Esophagus muscularis mucosa (tissue), 4 donors: ENCODE measurements around the gene HLA-DQB2. TPM values are rescaled to one million over a fixed set of nuclear protein-coding genes. Genes with fewer than 3 reads are reported as not detected.
"Not testable (repeated sequence)": the region's sequence is repeated elsewhere in the genome, so short reads cannot be mapped to it uniquely, and the experiment has no call there.

Experiments used
- DNase-seq: peaks from one replicate; pipeline ENCODE4 v3.0.0-alpha.2; 2017; ENCODE audit errors: extremely low spot score
- H3K27ac ChIP-seq, 4 donors: fragments of 200-600 bp; sonication (generic); replicated peaks in 1 of 4; 1 replicate in 3 of 4; 2 replicates in 1 of 4; pipeline ENCODE4 v1.5.1; 2016 to 2019; ENCODE audit warnings: mild to moderate bottlenecking in 1 of 4
- H3K27me3 ChIP-seq, 4 donors: fragments of 200-600 bp; sonication (generic); one replicate each; pipeline versions ENCODE4 v1.5.1 to v1.6.0; 2016 to 2019
- H3K36me3 ChIP-seq, 4 donors: fragments of 200-600 bp; sonication (generic); one replicate each; pipeline ENCODE4 v1.5.1; 2016 to 2019
- H3K4me1 ChIP-seq, 4 donors: fragments of 200-600 bp; sonication (generic); one replicate each; pipeline ENCODE4 v1.5.1; 2016 to 2019
- H3K4me3 ChIP-seq, 4 donors: fragments of 200-600 bp; sonication (generic); 1 replicate in 2 of 4; 2 replicates in 2 of 4; pipeline ENCODE4 v1.5.1; 2016 to 2019; ENCODE audit warnings: mild to moderate bottlenecking in 4 of 4, moderate library complexity in 1 of 4
- H3K9me3 ChIP-seq, 4 donors: fragments of 200-600 bp; sonication (generic); 1 replicate in 3 of 4; 2 replicates in 1 of 4; pipeline ENCODE4 v1.5.1; 2016 to 2019
- CTCF ChIP-seq, 3 experiments: fragments of 200-600 bp in 2 of 3; fragments of 450-650 bp in 1 of 3; sonication (generic) in 2 of 3; IDR thresholded peaks; one replicate each; pipeline ENCODE4 v1.5.1; 2017 to 2019; ENCODE audit warnings: antibody characterized with exemption in 3 of 3, mild to moderate bottlenecking in 2 of 3, moderate library complexity in 1 of 3
- EP300 ChIP-seq: sonication (generic); formaldehyde crosslinking; IDR thresholded peaks from one replicate; pipeline ENCODE4 v1.6.1; 2017; ENCODE audit warnings: antibody characterized with exemption
- POLR2A ChIP-seq: fragments of 450-650 bp; IDR thresholded peaks from one replicate; pipeline ENCODE4 v1.6.1; 2017; ENCODE audit warnings: antibody characterized with exemption, moderate library complexity, mild to moderate bottlenecking, low read depth
- POLR2AphosphoS5 ChIP-seq, 2 donors: sonication (generic); formaldehyde crosslinking; IDR thresholded peaks; one replicate each; pipeline ENCODE4 v1.6.1; 2017; ENCODE audit warnings: antibody characterized with exemption in 2 of 2
- WGBS: methylation state at CpG from one replicate; pipeline ENCODE4 v1.1.5; 2018; 5-methylcytosine and 5-hydroxymethylcytosine counted together
- intact Hi-C: fragments of 100-400 bp; cut with DNase I; formaldehyde crosslinking; loops from one replicate; pipeline ENCODE4 v1.15.1; 2023
- total RNA-seq, 4 donors: library from RNA; depleted of rRNA; stranded (reverse); fragments of >200 nt; gene quantifications; one replicate each; pipeline versions ENCODE4 v1.1.0 to v1.2.1, GENCODE V29; 2016

Gene HLA-DQB2
- total RNA-seq, 4 donors from 2014 or later, result 0.33 to 1.7 (median 0.86) TPM

- no peaks in the 10 kb centered on the region for H3K36me3 ChIP-seq
- TF ChIP-seq EP300 (no peak), POLR2AphosphoS5 (IDR thresholded peaks at IDR 0.05) (no peak), POLR2A (no peak), CTCF (IDR thresholded peaks at IDR 0.05) (no peak)
- DNase-seq, result no peak
- 75% methylated on average over 16 of the region's 16 CpGs for WGBS
- H3K4me3 ChIP-seq, result no peak overlapping the region
- no peaks in the 10 kb centered on the region for H3K9me3 ChIP-seq
- peaks cover 0 to 43% (median 0%) of the 10 kb centered on the region in 4 donors for H3K27me3 ChIP-seq
- intact Hi-C loops, result loop anchor here (5.0 kb wide), 1 partner anchor 94 kb away; the partner anchor contains the start of gene HLA-DQB1
- H3K4me1 ChIP-seq, result no peaks in the 10 kb centered on the region
- H3K27ac ChIP-seq, result no peak overlapping the region
Observed at GRCh38 chr6:32761072-32761471, 2.3 kb downstream of the HLA-DQB2 start.

- no peak for DNase-seq
- intact Hi-C loops, result loop anchor here (5.0 kb wide), 1 partner anchor 92 kb away; the partner anchor contains the start of gene HLA-DQB1
- no peaks in the 10 kb centered on the region for H3K36me3 ChIP-seq
- 90% methylated on average over 1 of the region's 1 CpG for WGBS
- TF ChIP-seq POLR2A (no peak), CTCF (IDR thresholded peaks at IDR 0.05) (no peak), POLR2AphosphoS5 (IDR thresholded peaks at IDR 0.05) (no peak), EP300 (no peak)
- no peaks in the 10 kb centered on the region for H3K4me1 ChIP-seq
- H3K9me3 ChIP-seq, result no peaks in the 10 kb centered on the region
- H3K27me3 ChIP-seq, result peaks cover 0 to 33% (median 0%) of the 10 kb centered on the region in 4 donors
- no peak overlapping the region for H3K4me3 ChIP-seq
- no peak overlapping the region for H3K27ac ChIP-seq
Observed at GRCh38 chr6:32759669-32760068, 3.7 kb downstream of the HLA-DQB2 start.

GRCh38 chr6:32752580-32752979, 10.8 kb downstream of the HLA-DQB2 start:
- Histone ChIP-seq H3K36me3 (no peaks in the 10 kb centered on the region), H3K27ac (no peak overlapping the region), H3K4me1 (no peaks in the 10 kb centered on the region), H3K27me3 (peaks cover 0 to 22% (median 0%) of the 10 kb centered on the region in 4 donors), H3K4me3 (no peak overlapping the region), H3K9me3 (no peaks in the 10 kb centered on the region)
- WGBS, result 44% methylated on average over 8 of the region's 8 CpGs
- intact Hi-C loops, result no loop called here
- DNase-seq, result no peak
- TF ChIP-seq EP300, result no peak
- TF ChIP-seq POLR2A, result no peak
- TF ChIP-seq CTCF (IDR thresholded peaks at IDR 0.05), result no peak
- TF ChIP-seq POLR2AphosphoS5 (IDR thresholded peaks at IDR 0.05), result no peak

GRCh38 chr6:32745649-32746048, 17.7 kb downstream of the HLA-DQB2 start:
- H3K27me3 ChIP-seq, result peaks cover 0 to 17% (median 0%) of the 10 kb centered on the region in 4 donors

GRCh38 chr6:32744776-32745175, 18.6 kb downstream of the HLA-DQB2 start:
- DNase-seq, result no peak
- intact Hi-C loops, result loop anchor here (5.0 kb wide), 1 partner anchor 102 kb away; no protein-coding TSS in a partner anchor
- Histone ChIP-seq H3K9me3 (no peaks in the 10 kb centered on the region), H3K4me3 (no peak overlapping the region), H3K27me3 (peaks cover 0 to 13% (median 0%) of the 10 kb centered on the region in 4 donors), H3K4me1 (no peaks in the 10 kb centered on the region), H3K27ac (no peak overlapping the region), H3K36me3 (no peaks in the 10 kb centered on the region)
- 41% methylated on average over 5 of the region's 5 CpGs for WGBS
- TF ChIP-seq EP300, result no peak

More at GRCh38 chr6:32745649-32746048, 17.7 kb downstream of the HLA-DQB2 start:
- DNase-seq, H3K4me3 ChIP-seq, H3K27ac ChIP-seq, H3K4me1 ChIP-seq, H3K36me3 ChIP-seq, H3K9me3 ChIP-seq: not testable (repeated sequence)
- WGBS, result 50% methylated on average over 1 of the region's 1 CpG
- intact Hi-C loops, result loop anchor here (5.0 kb wide), 1 partner anchor 103 kb away; no protein-coding TSS in a partner anchor

GRCh38 chr6:32742374-32742773, 21.0 kb downstream of the HLA-DQB2 start:
- no peaks in the 10 kb centered on the region for H3K9me3 ChIP-seq
- H3K4me1 ChIP-seq, result no peaks in the 10 kb centered on the region
- no peak for TF ChIP-seq POLR2A
- no peak for TF ChIP-seq EP300
- no peak for TF ChIP-seq POLR2AphosphoS5 (IDR thresholded peaks at IDR 0.05)
- no peak for TF ChIP-seq CTCF (IDR thresholded peaks at IDR 0.05)
- 92% methylated on average over 3 of the region's 3 CpGs for whole genome bisulfite sequencing
- intact Hi-C loops, result no loop called here
- H3K27me3 ChIP-seq, result peaks cover 0 to 10% (median 0%) of the 10 kb centered on the region in 4 donors
- no peaks in the 10 kb centered on the region for H3K36me3 ChIP-seq
- DNase-seq, result no peak
- H3K4me3 ChIP-seq, result no peak overlapping the region
- H3K27ac ChIP-seq, result no peak overlapping the region
